ENCODE data around the gene POLDIP2.

Gene POLDIP2

DNA sequence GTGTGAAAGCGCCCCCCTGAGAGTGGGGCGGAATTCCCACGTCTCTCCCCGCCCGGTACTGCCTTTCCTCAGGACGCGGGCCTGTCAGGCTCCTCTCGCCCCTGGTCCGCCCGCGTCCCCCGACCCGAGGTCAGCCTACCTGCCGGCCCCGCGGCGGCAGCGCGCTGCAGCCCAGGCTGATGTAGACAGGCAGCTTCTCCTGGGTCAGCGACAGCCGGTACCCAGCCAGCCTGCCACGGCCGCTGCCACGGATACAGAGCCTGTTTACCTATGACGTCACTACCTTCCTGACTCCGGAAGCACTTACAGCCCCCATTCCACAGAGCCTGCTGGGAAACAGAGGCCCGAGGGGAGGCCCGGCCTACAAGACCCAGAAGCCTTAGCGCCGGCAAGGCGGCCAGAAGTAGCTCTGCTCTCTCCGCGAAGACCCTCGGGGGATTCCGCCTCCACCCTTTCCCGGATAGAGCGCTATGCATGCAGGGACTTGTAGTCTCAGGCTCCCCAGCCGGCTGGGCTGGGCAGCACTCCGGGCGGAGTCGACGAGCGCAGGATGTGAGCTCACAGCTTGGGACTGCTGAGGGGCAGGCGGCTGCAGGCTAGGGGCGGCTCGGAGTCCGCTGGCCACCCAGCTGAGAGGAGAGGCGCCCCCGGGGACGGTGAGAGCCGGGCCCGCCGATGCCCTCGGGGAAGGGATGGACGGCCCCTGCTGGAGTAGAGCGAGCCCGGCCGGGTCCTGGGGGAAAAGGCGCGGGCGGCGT, 21.9 kb downstream of the POLDIP2 start, which contains the start of the genes IFT20 and TNFAIP1:
Gene IFT20, minus strand, starts transcription at position 272 of the 758 bp plus-strand sequence. CDS start 3,487 bp downstream, outside the sequence.
Gene TNFAIP1, plus strand, starts transcription at position 561 of the 758 bp plus-strand sequence. CDS start 3,761 bp downstream, outside the sequence.
- DNase-seq = peak; percentile 99

DNA sequence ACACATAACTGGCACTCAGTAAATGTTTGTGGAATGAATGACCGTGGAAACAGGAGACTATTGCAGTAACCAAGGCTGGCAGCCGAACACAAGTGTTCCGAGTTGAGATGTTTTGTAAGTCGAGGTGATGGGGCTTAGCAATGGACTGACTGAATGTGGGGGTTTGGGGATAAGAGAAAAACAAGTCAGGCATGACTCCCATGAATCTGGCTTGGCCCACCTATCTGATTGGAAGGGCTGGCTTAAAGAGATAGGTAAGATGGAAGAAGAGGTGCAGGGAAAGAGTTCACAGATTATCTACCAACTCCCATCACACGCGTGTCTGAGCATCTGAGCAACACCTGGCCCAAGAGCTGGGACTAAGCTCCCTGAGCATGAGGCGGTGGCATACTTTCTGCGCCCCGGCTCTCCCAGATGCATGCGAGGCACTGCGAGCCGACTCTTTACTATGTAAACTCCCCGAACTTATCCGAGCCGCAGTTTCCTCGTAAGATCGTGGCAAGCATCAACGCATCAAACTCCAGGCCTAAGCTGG, 22.6 kb downstream of the POLDIP2 start:
- DNase-seq = no peak

DNA sequence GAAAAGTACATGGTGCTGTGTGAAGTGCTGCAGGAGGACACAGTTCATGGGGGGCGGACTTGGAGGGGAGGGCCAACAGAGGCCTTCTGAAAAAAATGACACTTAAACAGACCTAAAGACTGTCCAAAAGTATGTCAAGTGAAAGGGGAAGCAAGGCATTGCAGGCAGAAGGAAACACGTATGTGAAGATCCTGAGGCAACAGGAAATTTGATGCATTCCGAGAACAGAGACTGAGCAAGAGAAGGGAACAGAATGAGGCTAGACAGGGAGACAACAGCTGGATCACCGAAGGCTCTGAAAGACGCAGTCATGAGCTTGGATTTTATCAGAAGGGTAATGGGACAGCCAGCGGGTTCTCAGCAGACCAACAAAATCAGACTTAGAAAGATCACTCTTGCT, 23.2 kb downstream of the POLDIP2 start:
- DNase-seq = no peak

DNA sequence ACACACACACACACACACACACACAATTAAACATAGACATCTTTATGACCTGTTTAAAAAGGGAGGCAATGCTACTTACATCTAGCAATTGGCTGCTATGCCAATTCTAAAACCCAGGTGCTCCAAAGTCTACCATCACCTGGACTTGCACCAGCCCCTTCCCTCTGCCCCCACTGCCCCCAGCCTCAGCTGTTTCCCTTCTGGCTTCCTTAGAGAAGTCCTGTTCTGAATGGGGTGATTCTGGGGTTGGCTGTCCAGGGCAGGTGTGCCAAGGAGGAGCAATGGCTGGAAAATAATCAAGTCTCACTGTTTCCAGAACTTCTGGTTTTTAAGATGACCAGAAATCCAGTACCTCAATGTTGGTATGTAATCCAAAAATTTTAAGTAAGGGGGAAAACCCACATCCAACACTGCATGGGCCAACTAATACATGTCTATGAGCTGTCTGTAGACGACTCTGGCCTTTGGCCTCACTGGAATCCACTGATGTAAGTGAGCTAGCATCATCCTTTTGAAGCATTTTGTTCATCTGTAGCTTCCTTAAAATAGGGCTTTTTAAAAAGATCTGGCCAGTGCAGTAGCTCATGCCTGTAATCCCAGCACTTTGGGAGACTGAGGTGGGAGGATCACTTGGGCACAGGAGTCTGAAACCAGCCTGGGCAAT, 24.1 kb downstream of the POLDIP2 start:
- DNase-seq = no peak

DNA sequence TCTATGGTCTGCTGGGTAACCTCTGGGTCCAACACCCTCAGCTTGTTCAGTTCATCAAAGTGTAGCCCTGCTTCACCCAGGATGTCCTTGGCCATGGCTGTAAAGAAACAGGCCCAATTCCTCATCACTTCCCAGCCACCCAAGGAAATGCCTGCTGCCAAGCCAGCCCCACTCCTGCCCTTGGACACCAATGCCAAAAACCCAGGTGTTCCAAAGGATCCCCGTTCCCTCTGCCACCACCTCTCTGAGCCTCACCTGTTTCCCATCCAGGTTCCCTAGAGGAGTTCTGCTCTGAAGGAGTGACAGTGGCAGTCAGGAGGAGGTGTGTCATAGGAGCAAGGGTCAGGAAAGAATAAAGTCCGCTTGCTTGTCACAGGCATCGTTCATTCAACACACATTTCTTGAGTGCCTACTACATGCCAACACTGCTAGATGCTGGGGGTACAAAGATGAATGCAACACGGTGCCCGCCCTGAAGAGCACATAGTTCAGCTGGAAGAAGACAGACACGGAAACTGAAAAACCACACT, 25.4 kb downstream of the POLDIP2 start:
- no peak for DNase-seq

DNA sequence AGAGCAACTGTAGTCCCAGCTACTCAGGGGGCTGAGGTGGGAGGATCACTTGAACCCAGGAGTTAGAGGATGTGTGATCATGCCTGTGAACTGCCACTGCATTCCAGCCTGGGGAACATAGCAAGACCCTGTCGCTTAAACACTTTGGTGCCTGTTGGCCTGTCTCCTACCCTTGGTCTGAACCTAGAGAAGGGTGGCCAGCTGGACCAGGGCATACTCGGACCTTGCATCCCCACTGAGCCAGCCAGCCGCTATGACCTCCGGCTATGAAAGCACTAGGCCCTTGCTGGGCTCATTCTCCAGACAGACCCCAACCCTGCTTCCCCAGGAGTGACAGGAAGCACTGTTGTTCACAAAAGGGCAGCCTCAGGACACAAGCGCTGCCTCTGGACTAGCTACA, 26.7 kb downstream of the POLDIP2 start:
- no peak for DNase-seq

DNA sequence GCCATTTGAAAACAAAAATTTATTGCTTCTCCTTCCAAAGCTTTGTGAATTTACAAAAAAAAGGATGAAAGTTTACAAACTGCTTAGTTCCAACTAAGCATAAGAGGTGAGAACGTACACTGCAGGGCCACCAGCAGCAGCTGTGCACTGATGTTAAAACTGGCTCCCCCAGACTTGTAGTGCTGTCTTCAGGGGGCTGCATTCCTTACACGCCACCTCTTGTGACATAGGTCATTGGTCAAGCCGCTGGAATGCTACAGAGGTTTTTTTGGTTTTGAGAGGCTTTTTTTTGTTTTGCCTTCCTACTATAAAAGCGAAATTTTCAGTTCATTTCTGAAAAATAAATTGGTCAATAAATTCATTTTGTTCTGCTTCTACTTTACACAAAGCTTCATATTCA, 29.0 kb downstream of the POLDIP2 start:
- no peak for DNase-seq

DNA sequence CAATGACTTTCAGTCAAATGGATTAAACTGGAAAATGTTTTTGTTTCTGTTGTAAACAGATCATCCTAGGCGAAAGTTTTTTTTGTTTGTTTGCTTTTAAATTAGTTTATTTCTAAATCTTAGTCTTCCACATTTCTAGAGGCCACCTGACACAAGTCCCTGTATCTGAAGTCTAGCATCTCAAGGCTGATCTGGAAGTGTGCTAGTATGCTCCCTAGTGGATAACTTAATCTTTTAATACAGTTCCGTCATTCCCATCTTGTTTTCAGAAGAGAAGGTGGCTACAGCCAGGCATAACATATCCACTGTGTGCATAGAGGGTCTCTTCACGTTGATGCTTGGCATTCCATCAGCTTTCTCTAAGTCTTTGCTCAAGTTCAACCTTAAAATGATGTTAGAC, 29.6 kb downstream of the POLDIP2 start:
- no peak for DNase-seq

DNA sequence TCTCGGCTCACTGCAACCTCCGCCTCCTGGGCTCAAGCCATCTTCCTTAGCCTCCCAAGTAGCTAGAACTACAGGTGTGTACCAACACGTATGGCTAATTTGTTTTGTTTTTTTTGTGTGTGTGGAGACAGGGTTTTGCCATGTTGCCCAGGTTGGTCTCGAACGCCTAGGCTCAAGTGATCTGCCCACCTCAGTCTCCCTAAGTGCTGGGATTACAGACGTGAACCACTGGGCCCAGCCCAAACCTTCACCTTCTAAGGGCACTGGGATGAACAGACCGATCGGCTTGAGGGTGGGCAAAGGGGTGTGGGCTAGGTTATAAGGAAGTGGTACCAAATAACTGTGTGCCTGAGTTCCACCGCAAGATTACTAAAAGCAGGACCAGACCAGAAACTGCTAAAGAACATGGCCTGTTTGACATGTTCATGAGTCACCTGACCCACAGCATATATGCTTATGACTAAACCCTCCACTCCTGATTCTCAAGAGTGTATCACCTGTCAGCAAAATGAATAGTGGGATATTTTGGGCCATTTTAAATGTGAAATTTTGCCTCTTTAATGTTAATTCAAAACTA, 30.2 kb downstream of the POLDIP2 start:
- DNase-seq = no peak

DNA sequence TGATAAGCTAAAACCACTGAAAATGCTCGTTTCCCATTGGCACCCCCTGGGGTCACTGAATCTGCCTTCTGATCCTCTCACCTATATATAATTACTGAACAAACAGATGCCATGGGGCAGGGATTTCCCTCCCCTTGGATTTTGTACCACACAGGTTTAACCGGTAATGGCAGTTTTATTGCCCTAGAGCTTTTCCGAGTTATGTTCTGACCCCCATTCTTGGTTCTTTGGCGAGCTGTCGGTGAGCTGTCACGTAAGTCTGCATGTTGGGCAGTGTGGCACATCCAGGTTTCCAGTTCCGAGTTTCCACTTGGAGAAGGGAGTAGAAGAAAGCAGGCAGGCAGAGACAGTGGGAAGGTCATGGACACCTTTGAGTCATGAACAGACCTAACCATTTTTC, 31.2 kb downstream of the POLDIP2 start:
- no peak for DNase-seq

DNA sequence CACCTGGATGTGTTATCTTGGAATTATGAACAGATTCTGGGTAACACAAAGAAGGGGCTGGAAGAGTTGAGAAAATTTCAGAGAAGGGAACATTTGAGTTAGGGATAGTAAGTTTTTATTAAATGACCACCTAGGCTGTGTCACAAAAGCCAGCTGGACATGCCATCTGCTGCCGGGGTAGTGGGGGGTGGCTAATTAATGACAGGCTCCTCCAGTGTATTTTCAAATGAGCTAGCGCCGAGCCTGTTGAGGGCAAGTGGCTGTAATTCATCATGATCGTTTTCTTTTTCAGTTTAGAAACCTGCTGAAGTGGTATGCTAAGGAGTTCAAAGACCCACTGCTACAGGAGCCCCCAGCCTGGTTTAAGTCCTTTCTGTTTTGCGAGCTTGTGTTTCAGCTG, 32.1 kb downstream of the POLDIP2 start:
- no peak for DNase-seq

DNA sequence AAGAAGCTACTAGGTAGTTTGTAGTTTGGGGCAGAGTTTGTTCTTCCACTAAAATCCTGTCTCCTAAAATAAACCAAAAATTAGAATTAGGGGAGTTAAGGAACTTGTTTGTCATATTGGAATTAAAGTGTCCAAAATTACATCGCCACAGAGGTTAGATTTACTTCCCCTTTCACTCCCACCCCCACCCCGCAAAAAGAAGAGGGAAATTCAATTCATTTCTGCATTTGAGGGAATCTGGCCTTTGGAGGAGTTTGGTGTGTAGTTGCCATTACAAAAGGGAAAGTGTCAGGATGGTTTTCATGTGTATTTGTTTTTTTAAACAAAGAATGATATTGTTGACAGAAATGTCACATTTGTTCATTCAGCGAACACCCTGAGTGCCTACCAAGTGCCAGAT, 32.5 kb downstream of the POLDIP2 start:
- DNase-seq = no peak

DNA sequence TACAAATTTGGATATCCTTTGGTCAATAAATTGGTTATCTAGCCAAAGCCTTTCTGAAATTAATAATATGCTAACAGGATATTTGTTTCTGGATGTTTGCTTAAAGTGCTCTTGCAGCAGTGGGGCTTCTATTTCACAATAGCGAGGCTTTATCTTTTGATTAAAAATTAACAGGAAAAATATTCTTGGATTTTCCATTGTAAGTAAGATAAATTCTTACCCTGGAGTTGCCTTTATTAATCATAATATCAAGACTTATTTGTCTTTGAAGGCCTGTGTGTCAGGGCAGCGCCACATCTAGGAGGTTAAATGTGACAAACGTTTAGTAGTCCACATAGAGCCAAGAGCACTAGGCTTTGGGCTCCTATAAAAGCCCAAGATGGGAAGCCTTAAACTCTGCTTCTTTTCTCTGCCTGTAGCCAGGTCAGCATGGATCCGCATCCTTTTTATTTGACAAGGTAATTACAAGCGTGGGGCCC, 33.0 kb downstream of the POLDIP2 start:
- DNase-seq = no peak

DNA sequence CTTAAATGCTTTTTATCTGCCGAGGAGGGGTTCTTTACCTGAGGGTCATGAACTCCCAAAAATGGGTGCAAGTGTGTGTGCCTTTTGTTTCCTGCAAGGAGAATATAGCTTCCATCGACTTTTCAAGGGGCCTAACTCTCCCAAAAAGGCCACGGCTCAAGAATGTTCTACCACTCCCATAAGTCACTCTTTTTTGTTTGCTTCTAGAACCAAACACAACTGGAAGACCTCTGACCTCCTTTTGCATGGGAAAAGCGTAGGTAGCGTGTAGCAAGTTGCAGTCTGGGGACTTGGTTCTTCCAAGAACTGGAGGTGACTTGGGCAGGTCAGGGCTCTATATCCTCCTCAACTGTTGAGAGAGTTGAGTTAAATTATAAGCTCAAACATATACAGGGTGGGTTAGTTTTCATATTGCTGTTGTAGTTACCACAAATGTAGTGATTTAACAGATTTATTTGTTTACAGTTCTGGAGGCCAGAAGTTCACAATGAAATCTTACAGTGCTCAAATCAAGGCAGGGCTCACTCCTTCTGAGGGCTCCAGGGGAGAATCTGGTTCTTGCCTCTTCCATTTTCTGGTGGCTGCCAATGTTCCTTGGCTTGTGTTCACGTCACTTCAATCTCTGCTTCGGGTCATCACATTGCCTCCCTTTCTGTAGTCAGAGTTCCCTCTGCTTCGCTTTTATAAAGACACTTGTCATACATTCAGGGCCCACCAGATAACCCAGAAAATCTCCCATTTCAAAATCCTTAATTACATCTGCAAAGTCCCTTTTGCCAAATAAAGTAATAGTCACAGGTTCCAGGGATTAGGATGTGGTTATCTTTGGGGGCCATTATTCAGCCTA, 36.9 kb downstream of the POLDIP2 start:
- DNase-seq = no peak

DNA sequence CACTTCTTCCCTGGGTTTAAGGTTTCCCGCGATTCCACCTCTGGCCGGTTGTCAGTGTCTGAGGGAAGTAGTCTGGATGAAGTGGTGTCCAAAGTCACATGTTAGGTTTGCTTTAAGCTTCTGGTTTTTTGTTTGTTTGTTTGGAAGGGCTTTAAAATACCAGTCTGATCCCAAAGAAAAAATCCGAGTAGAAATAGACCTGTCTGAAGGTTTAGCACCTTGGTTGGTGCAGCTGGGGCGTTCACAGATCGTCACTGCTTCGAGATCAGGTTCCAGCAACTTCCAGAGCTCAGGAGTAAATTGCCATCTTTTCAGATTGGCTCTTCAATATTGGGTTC, 37.8 kb downstream of the POLDIP2 start:
- no peak for DNase-seq

DNA sequence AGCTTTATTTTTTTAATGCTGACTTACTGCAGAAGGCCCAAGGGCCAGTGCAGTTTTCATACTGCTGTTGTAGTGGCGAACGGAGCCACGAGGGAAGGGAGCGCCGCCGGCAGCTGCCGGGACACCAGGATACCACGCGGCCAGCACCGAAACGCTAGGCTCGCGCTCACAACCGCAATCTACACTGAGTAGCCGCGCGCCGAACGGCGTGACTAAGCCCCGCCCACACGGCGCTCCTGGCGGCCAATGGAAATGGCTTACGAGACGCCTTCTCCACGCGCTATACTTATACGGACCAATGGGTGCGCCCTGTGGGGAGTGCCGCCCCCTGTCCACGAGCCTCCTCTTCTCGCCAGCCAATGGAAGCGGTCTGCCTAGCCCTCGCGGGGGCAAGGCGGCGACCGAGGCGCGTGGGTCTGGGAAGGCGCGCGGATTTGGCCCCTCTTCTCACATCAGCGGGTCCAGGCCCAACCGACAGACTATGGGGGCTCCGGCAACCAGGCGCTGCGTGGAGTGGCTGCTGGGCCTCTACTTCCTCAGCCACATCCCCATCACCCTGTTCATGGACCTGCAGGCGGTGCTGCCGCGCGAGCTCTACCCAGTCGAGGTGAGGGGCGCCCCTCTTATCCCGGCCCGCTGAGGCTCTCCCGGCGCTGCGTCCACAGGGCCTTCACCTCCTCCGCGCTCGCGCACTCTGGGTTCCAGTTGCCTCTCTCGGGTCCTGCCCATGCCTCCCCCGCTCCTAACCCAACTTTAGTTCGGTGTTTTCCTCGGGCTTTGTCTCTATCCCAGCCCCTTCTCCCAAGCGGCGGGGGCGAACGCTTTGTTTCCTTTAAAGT, 38.3 kb downstream of the POLDIP2 start, which contains the start of gene TMEM97:
Gene TMEM97, plus strand, starts transcription at position 442 of the 839 bp plus-strand sequence. Its CDS starts 40 bp downstream, at position 482.
- DNase-seq = peak; percentile 98

DNA sequence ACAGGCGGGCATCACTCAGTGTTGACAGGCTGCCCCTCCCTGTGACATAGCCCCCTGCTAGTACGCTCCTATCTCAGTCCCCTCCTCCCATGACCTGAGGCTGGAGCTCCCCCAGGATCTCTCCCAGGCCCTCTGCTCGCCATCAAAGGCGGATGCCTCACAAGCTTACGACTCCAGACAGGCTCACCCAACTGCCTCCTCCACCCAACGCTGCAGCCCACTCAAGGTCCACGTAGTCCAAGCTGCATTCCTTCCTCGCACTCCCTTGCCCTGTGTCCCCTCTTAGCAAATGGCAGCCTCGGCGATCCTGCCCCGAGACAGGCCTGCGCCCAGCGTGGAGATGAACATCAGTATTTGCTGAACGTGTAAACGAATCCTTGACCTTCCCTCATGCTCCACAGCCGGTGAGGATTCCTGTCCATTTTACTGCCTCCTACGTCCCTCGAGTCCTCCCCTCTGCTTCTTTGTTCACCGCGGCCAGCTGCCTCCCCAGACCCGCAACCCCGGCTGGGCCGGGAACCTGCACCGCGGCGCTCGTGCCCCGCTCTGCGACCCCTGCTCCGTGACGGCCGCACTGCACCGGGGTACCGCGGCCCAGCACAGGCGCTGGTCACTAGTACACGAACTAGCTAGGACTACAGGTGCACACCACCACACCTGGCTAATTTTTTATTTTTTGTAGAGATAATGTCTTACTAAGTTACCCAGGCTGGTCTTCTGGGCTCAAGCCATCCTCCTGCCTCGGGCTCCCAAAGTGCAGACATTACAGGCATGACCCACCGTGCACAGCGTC, 39.2 kb downstream of the POLDIP2 start:
- DNase-seq = peak; percentile 43

DNA sequence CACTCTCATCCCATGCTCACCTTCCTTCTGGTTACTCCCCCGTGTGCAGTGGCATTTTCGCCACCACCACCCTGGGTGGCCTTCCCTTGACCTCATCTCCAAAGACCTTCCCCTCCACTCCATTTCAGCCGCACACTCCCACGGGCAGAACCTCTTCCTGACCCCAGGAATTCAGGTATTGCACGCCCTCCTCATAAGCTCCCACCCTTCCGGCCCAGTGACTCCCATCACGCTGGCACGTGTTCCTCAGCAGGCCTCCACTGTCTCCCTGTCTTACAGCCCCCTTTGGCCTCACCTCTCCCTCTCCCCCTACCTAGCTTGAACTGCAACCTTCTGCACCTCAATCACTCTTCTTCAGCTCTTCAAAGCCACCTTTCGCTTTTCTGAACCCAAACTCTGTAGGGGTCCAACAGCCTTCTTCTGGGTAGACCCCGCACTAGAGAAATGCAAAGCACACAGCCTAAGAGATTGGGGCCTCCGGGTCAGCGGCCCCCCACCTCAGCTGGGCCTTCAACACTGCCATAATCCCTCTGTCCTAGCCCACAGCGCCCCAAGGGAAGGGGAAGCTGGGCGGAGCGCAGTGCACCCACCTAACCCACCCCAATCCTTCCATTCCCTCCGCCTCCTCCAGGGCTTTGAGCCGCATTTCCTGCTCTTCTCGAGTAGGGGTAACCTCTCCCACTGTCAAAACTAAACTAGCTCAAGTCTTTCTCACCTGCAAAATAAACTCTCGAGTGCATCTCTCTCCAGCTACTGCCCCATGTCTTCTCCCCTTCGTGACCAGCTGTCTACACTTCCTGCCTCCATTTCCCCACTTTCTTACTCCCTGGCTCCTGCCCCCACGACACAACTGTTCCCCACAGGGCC, 40.0 kb downstream of the POLDIP2 start:
- no peak for DNase-seq
